GM12878 (cell line): ENCODE data around the gene SLAMF1. TPM values are rescaled to one million over a fixed set of nuclear protein-coding genes. Genes with fewer than 3 reads are reported as not detected.
A peak's percentile ranks its signal among the peaks of the same experiment; 100 is the strongest.

Experiments used
- ATAC-seq: fragments of 200-7000 bp; cut with Tn5 transposase; 3 replicates; pipeline ENCODE4 v1.9.1; 2020; ENCODE audit warnings: mild to moderate bottlenecking, moderate library complexity
- BruUV-seq: library from RNA; stranded (reverse); fragments of 400-500 nt; replicated peaks from 2 replicates; lab custom pipeline; 2021; lab: Mats Ljungman, UMichigan
- CTCF ChIA-PET: fragments of 300-600 bp; sonication (Branson Sonifier 250); formaldehyde crosslinking; extraction: SDS; loops from one replicate; lab custom pipeline; 2021; ENCODE audit warnings: inconsistent platforms; lab: Yijun Ruan, JAX
- POLR2A ChIA-PET: fragments of 350-600 bp; formaldehyde crosslinking; extraction: SDS; loops from one replicate; lab custom pipeline; 2021; ENCODE audit warnings: inconsistent platforms; lab: Charles Lee
- RAD21 ChIA-PET: fragments of 300-600 bp; sonication (Branson Sonifier 250); formaldehyde crosslinking; loops from one replicate; lab custom pipeline; 2023; ENCODE audit warnings: antibody characterized with exemption; ENCODE audit not compliant: unreplicated experiment; lab: Charles Lee
- SMC1A ChIA-PET: fragments of 300-600 bp; sonication (Branson Sonifier 250); formaldehyde crosslinking; loops from one replicate; lab custom pipeline; 2023; ENCODE audit not compliant: unreplicated experiment, uncharacterized antibody; lab: Charles Lee
- DNase-seq: peaks from one replicate; pipeline ENCODE4 v3.0.0-alpha.2; 2011; ENCODE audit warnings: low read depth, low spot score
- FAIRE-seq: peaks from 3 replicates; lab custom pipeline; 2011; peaks lifted over from hg19 to GRCh38; lab: Jason Lieb, UNC
- H2AFZ ChIP-seq: 2 replicates; pipeline ENCODE4 v1.6.0; 2011; ENCODE audit warnings: low read depth, low read length, control low read depth; ENCODE audit not compliant: control insufficient read depth
- H3K27ac ChIP-seq: 2 replicates; pipeline ENCODE4 v1.5.1; 2011; ENCODE audit warnings: control low read depth; ENCODE audit not compliant: control insufficient read depth, insufficient read depth
- H3K27me3 ChIP-seq, 2 experiments: replicated peaks in 1 of 2; 2 replicates each; pipeline versions ENCODE4 v1.6.0 to v1.6.1; 2011; ENCODE audit warnings: low read length in 1 of 2; ENCODE audit not compliant: control insufficient read depth in 2 of 2, insufficient read depth in 2 of 2
- H3K36me3 ChIP-seq, 2 experiments: 2 replicates each; pipeline ENCODE4 v1.5.1; 2011; ENCODE audit warnings: low read length in 1 of 2; ENCODE audit not compliant: control insufficient read depth in 2 of 2, insufficient read depth in 2 of 2
- H3K4me1 ChIP-seq: 2 replicates; pipeline ENCODE4 v1.6.1; 2011; ENCODE audit warnings: mild to moderate bottlenecking, low read length, moderate library complexity, mixed read lengths; ENCODE audit not compliant: control insufficient read depth, insufficient read depth
- H3K4me2 ChIP-seq: 2 replicates; pipeline ENCODE4 v1.6.0; 2011; ENCODE audit warnings: control low read depth; ENCODE audit not compliant: control insufficient read depth, insufficient read depth
- H3K4me3 ChIP-seq: fragments of 200-600 bp; sonication (generic); 2 replicates; pipeline ENCODE4 v1.5.1; 2016
- H3K79me2 ChIP-seq: 2 replicates; pipeline ENCODE4 v1.6.0; 2011; ENCODE audit warnings: low read length; ENCODE audit not compliant: control insufficient read depth, insufficient read depth
- H3K9ac ChIP-seq: 2 replicates; pipeline ENCODE4 v1.8.0; 2011; ENCODE audit warnings: low read length, control low read depth, mixed read lengths; ENCODE audit not compliant: control insufficient read depth, insufficient read depth
- H3K9me3 ChIP-seq: replicated peaks from 3 replicates; pipeline ENCODE4 v1.5.1; 2011; ENCODE audit warnings: mild to moderate bottlenecking, low read length; ENCODE audit not compliant: control insufficient read depth, insufficient read depth
- H4K20me1 ChIP-seq: 2 replicates; pipeline ENCODE4 v1.6.0; 2011; ENCODE audit not compliant: control insufficient read depth, insufficient read depth
- BMI1 ChIP-seq: fragments of 450-650 bp; IDR thresholded peaks from 2 replicates; pipeline ENCODE4 v1.6.1; 2016; ENCODE audit warnings: mild to moderate bottlenecking, moderate library complexity, borderline replicate concordance
- CHD1 ChIP-seq: IDR thresholded peaks from 2 replicates; pipeline ENCODE4 v1.6.1; 2012; ENCODE audit warnings: low read depth, low read length, improper control_type of control experiment
- KLF5 ChIP-seq: fragments of 450-650 bp; IDR thresholded peaks from 2 replicates; pipeline ENCODE4 v1.6.1; 2014; ENCODE audit warnings: mild to moderate bottlenecking; ENCODE audit not compliant: partially characterized antibody
- MTA3 ChIP-seq: IDR thresholded peaks from 2 replicates; pipeline ENCODE4 v1.6.1; 2012; ENCODE audit warnings: low read length, inconsistent platforms, borderline replicate concordance
- POLR2AphosphoS2 ChIP-seq: IDR thresholded peaks from 2 replicates; pipeline ENCODE4 v1.6.1; 2011; ENCODE audit warnings: low read depth, mild to moderate bottlenecking, low read length, improper control_type of control experiment, moderate library complexity
- POU2F2 ChIP-seq: IDR thresholded peaks from 3 replicates; pipeline ENCODE4 v1.6.1; 2011; ENCODE audit warnings: low read depth, mild to moderate bottlenecking, low read length, borderline replicate concordance
- RELA ChIP-seq: fragments of 450-650 bp; IDR thresholded peaks from 2 replicates; pipeline ENCODE4 v1.8.0; 2014; ENCODE audit warnings: borderline replicate concordance; ENCODE audit not compliant: partially characterized antibody
- SMAD1 ChIP-seq: fragments of 450-650 bp; IDR thresholded peaks from 2 replicates; pipeline ENCODE4 v1.6.1; 2018; ENCODE audit warnings: mild to moderate bottlenecking, low read depth; ENCODE audit not compliant: partially characterized antibody
- SREBF2 ChIP-seq: IDR thresholded peaks from 2 replicates; pipeline ENCODE4 v1.6.1; 2012; ENCODE audit warnings: mild to moderate bottlenecking, low read length
- SUZ12 ChIP-seq: fragments of 200-600 bp; sonication (generic); IDR thresholded peaks from one replicate; pipeline ENCODE4 v1.6.1; 2018; ENCODE audit warnings: antibody characterized with exemption, mild to moderate bottlenecking; ENCODE audit not compliant: unreplicated experiment
- TCF12 ChIP-seq: IDR thresholded peaks from 2 replicates; pipeline ENCODE4 v1.6.1; 2011; ENCODE audit warnings: low read depth, mild to moderate bottlenecking, low read length
- ZNF384 ChIP-seq: IDR thresholded peaks from 2 replicates; pipeline ENCODE4 v1.6.1; 2012; ENCODE audit warnings: low read depth, mild to moderate bottlenecking, low read length, improper control_type of control experiment, borderline replicate concordance
- WGBS: methylation state at CpG from one replicate; pipeline ENCODE4 v1.1.6; 2016; ENCODE audit warnings: low lambda C conversion rate; ENCODE audit not compliant: insufficient replicate concordance, insufficient coverage; ENCODE audit errors: missing lambda C conversion rate; 5-methylcytosine and 5-hydroxymethylcytosine counted together
- in situ Hi-C: fragments of 300-500 bp; cut with MboI; formaldehyde crosslinking; loops from 9 replicates; pipeline ENCODE4 v1.14.3; 2018; ENCODE audit warnings: mixed read lengths
- intact Hi-C: fragments of 100-400 bp; cut with micrococcal nuclease; formaldehyde crosslinking; loops from one replicate; pipeline ENCODE4 v1.14.2; 2022; ENCODE audit not compliant: unreplicated experiment
- polyA plus RNA-seq, 11 experiments: library from polyadenylated mRNA; depleted of rRNA in 4 of 11; unstranded in 6 of 11; stranded (reverse) in 5 of 11; fragments of >200 nt; fragmentation: Nextera tagmentation in 4 of 11; fragmentation: Illumina TruSeq in 1 of 11; extraction: Ambion mirVana in 4 of 11; extraction: Trizol in 1 of 11; gene quantifications; 1 replicate in 1 of 11; 2 replicates in 10 of 11; pipeline versions ENCODE4 v1.2.1 to v1.2.3, GENCODE V29; 2011 to 2016; ENCODE audit warnings: inconsistent platforms in 2 of 11, missing spikeins in 2 of 11, low read depth in 1 of 11
- total RNA-seq, 4 experiments: library from RNA; depleted of rRNA in 3 of 4; stranded (reverse); fragments of >200 nt in 3 of 4; fragmentation: Illumina TruSeq in 1 of 4; extraction: Trizol in 1 of 4; gene quantifications; 2 replicates each; pipeline versions ENCODE4 v1.2.1 to v1.2.3, GENCODE V29; 2013 to 2021
- TF ChIP-seq, protein P1 (sequence below): IDR thresholded peaks from 2 replicates; pipeline ENCODE4 v1.6.1; 2012; ENCODE audit warnings: low read depth, low read length, improper control_type of control experiment
- TF ChIP-seq, protein P2 (sequence below): fragments of 450-650 bp; IDR thresholded peaks from 2 replicates; pipeline ENCODE4 v1.6.1; 2017; ENCODE audit warnings: antibody characterized with exemption, mild to moderate bottlenecking, moderate library complexity
- TF ChIP-seq, protein P3 (sequence below): fragments of 450-650 bp; IDR thresholded peaks from 2 replicates; pipeline ENCODE4 v1.6.1; 2017; ENCODE audit warnings: borderline replicate concordance
- TF ChIP-seq, protein P4 (sequence below): fragments of 450-650 bp; IDR thresholded peaks from 2 replicates; pipeline ENCODE4 v1.6.1; 2016; ENCODE audit warnings: mild to moderate bottlenecking
- TF ChIP-seq, protein P5 (sequence below): IDR thresholded peaks from 2 replicates; pipeline ENCODE4 v1.6.1; 2011; ENCODE audit warnings: borderline replicate concordance, low read depth, mild to moderate bottlenecking, moderate library complexity, mixed read lengths, low read length; ENCODE audit not compliant: insufficient read depth; ENCODE audit errors: extremely low read length

The SLAMF1 gene
- total and polyA plus RNA-seq, 10 of the 15 experiments (the other 5 are each of a cell fraction or from before 2014, with no cell fraction given): 87.3 to 260 (median 131) TPM

DNA sequence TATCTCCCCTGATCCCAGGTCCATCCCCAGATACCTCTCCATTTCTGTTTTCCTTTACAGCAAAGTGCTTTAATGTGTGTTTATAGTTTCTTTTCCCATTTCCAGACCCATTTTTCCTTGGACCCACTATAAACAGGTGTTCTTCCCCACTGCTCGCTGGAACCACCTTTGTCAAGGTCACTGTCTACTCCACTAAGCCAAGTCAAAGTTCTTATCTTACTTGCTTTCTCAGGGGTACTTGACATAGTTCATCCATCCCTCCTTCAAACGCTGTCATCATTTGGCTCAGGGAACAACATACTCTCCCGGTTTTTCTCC is 8.3 kb downstream of the SLAMF1 start:
- peaks cover 90% of the 10 kb centered on the region for H3K79me2 ChIP-seq
- POLR2A ChIA-PET: interaction anchor here (0.8 to 0.9 kb wide), 2 partner anchors 11 to 15 kb away, joined by 3 read pairs; no protein-coding TSS in a partner anchor
- no peak for TF ChIP-seq SREBF2
- TF ChIP-seq, protein P1, sequence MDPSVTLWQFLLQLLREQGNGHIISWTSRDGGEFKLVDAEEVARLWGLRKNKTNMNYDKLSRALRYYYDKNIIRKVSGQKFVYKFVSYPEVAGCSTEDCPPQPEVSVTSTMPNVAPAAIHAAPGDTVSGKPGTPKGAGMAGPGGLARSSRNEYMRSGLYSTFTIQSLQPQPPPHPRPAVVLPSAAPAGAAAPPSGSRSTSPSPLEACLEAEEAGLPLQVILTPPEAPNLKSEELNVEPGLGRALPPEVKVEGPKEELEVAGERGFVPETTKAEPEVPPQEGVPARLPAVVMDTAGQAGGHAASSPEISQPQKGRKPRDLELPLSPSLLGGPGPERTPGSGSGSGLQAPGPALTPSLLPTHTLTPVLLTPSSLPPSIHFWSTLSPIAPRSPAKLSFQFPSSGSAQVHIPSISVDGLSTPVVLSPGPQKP: no peak
- no peak for TF ChIP-seq TCF12
- 0 out of 2 replicates have a peak, but pooled peaks have one; percentile 22 for TF ChIP-seq POLR2AphosphoS2
- no peak for TF ChIP-seq SMAD1
- no peak for TF ChIP-seq BMI1
- TF ChIP-seq RELA: no peak
- TF ChIP-seq, protein P2, sequence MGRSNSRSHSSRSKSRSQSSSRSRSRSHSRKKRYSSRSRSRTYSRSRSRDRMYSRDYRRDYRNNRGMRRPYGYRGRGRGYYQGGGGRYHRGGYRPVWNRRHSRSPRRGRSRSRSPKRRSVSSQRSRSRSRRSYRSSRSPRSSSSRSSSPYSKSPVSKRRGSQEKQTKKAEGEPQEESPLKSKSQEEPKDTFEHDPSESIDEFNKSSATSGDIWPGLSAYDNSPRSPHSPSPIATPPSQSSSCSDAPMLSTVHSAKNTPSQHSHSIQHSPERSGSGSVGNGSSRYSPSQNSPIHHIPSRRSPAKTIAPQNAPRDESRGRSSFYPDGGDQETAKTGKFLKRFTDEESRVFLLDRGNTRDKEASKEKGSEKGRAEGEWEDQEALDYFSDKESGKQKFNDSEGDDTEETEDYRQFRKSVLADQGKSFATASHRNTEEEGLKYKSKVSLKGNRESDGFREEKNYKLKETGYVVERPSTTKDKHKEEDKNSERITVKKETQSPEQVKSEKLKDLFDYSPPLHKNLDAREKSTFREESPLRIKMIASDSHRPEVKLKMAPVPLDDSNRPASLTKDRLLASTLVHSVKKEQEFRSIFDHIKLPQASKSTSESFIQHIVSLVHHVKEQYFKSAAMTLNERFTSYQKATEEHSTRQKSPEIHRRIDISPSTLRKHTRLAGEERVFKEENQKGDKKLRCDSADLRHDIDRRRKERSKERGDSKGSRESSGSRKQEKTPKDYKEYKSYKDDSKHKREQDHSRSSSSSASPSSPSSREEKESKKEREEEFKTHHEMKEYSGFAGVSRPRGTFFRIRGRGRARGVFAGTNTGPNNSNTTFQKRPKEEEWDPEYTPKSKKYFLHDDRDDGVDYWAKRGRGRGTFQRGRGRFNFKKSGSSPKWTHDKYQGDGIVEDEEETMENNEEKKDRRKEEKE: no peak
- no peak for TF ChIP-seq CHD1
- TF ChIP-seq SUZ12: no peak
- TF ChIP-seq, protein P3, sequence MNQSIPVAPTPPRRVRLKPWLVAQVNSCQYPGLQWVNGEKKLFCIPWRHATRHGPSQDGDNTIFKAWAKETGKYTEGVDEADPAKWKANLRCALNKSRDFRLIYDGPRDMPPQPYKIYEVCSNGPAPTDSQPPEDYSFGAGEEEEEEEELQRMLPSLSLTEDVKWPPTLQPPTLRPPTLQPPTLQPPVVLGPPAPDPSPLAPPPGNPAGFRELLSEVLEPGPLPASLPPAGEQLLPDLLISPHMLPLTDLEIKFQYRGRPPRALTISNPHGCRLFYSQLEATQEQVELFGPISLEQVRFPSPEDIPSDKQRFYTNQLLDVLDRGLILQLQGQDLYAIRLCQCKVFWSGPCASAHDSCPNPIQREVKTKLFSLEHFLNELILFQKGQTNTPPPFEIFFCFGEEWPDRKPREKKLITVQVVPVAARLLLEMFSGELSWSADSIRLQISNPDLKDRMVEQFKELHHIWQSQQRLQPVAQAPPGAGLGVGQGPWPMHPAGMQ: no peak
- TF ChIP-seq MTA3: no peak; the same call in 1 of the 2 replicates
- TF ChIP-seq, protein P4, sequence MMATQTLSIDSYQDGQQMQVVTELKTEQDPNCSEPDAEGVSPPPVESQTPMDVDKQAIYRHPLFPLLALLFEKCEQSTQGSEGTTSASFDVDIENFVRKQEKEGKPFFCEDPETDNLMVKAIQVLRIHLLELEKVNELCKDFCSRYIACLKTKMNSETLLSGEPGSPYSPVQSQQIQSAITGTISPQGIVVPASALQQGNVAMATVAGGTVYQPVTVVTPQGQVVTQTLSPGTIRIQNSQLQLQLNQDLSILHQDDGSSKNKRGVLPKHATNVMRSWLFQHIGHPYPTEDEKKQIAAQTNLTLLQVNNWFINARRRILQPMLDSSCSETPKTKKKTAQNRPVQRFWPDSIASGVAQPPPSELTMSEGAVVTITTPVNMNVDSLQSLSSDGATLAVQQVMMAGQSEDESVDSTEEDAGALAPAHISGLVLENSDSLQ: no peak
- TF ChIP-seq, protein P5, sequence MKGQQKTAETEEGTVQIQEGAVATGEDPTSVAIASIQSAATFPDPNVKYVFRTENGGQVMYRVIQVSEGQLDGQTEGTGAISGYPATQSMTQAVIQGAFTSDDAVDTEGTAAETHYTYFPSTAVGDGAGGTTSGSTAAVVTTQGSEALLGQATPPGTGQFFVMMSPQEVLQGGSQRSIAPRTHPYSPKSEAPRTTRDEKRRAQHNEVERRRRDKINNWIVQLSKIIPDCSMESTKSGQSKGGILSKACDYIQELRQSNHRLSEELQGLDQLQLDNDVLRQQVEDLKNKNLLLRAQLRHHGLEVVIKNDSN: no peak
- no peak for TF ChIP-seq KLF5
- no peak for TF ChIP-seq ZNF384
- TF ChIP-seq POU2F2: 0 out of 3 replicates have a peak, but pooled peaks have one; percentile 6

More for the DNA sequence above, 8.3 kb downstream of the SLAMF1 start:
- in situ Hi-C loops (no loop called here), intact Hi-C loops (no loop called here)
- ChIA-PET CTCF (interaction anchor here (1.3 to 2.2 kb wide), 3 partner anchors 8 to 138 kb away, joined by 3 to 7 read pairs (median 7); no protein-coding TSS in a partner anchor), RAD21 (interaction anchor here (1.1 to 2.5 kb wide), 2 partner anchors 12 to 104 kb away, joined by 3 to 39 read pairs; no protein-coding TSS in a partner anchor), SMC1A (interaction anchor here (1.0 to 2.5 kb wide), 5 partner anchors 10 to 35 kb away, joined by 3 to 51 read pairs (median 10); no protein-coding TSS in a partner anchor)
- Histone ChIP-seq H3K9ac (peak overlapping the region; percentile 59), H3K4me3 (peak overlapping the region; percentile 56), H2AFZ (no peak overlapping the region), H3K4me2 (peak overlapping the region; percentile 85), H3K36me3 (peaks cover 16 to 43% of the 10 kb centered on the region in 2 experiments), H3K9me3 (no peaks in the 10 kb centered on the region), H3K27me3 (no peaks in the 10 kb centered on the region), H3K4me1 (peaks cover 50% of the 10 kb centered on the region), H3K27ac (peak overlapping the region; percentile 77), H4K20me1 (no peaks in the 10 kb centered on the region)
- BruUV-seq: TSS peak; percentile 83
- DNase-seq (no peak), FAIRE-seq (no peak), ATAC-seq (no peak)
- WGBS: 57% methylated on average over 3 of the region's 3 CpGs
